DOHH2 (cell line): ENCODE results near the gene BCL3.

Experiments
- H3F3A ChIP-seq: fragments of 200-600 bp; sonication (generic), shearing (Covaris generic); 2 replicates; pipeline ENCODE4 v1.6.0; 2016; ENCODE audit warnings: antibody characterized with exemption, mild to moderate bottlenecking; ENCODE audit not compliant: control insufficient read depth, insufficient read depth
- H3K27ac ChIP-seq: fragments of 200-600 bp; sonication (generic); 2 replicates; pipeline ENCODE4 v1.5.1; 2014; ENCODE audit warnings: low read depth, mild to moderate bottlenecking, low read length, moderate library complexity
- H3K27me3 ChIP-seq: fragments of 200-600 bp; sonication (generic); 2 replicates; pipeline ENCODE4 v1.6.1; 2014; ENCODE audit warnings: mild to moderate bottlenecking, low read length, mixed read lengths; ENCODE audit not compliant: control insufficient read depth
- H3K36me3 ChIP-seq: fragments of 200-600 bp; sonication (generic); 2 replicates; pipeline ENCODE4 v1.6.1; 2014; ENCODE audit warnings: mild to moderate bottlenecking, low read length, moderate library complexity, mixed read lengths; ENCODE audit not compliant: control insufficient read depth
- H3K4me1 ChIP-seq: fragments of 200-600 bp; sonication (generic); 2 replicates; pipeline ENCODE4 v1.6.1; 2014; ENCODE audit warnings: mild to moderate bottlenecking, low read length, mixed read lengths; ENCODE audit not compliant: control insufficient read depth
- H3K4me2 ChIP-seq: fragments of 200-600 bp; sonication (generic); 2 replicates; pipeline ENCODE4 v1.6.0; 2014; ENCODE audit warnings: mild to moderate bottlenecking, low read length, moderate library complexity
- H3K4me3 ChIP-seq: fragments of 200-600 bp; sonication (generic); 2 replicates; pipeline ENCODE4 v1.5.1; 2014; ENCODE audit warnings: mild to moderate bottlenecking, low read length, mixed read lengths
- H3K79me2 ChIP-seq: fragments of 200-600 bp; sonication (generic); 2 replicates; pipeline ENCODE4 v1.6.1; 2014; ENCODE audit warnings: mild to moderate bottlenecking, low read length, mixed read lengths; ENCODE audit not compliant: control insufficient read depth
- H3K9me2 ChIP-seq: fragments of 200-600 bp; sonication (generic); replicated peaks from 2 replicates; pipeline ENCODE4 v1.6.1; 2014; ENCODE audit warnings: mild to moderate bottlenecking, low read length, mixed read lengths; ENCODE audit not compliant: control insufficient read depth
- H3K9me3 ChIP-seq: fragments of 200-600 bp; sonication (generic); 2 replicates; pipeline ENCODE4 v1.6.1; 2014; ENCODE audit warnings: antibody characterized with exemption, low read length, mixed read lengths; ENCODE audit not compliant: control insufficient read depth, insufficient read depth
- H4K20me1 ChIP-seq: fragments of 200-600 bp; sonication (generic); 2 replicates; pipeline ENCODE4 v1.6.0; 2014; ENCODE audit warnings: low read depth, mild to moderate bottlenecking, antibody characterized with exemption, low read length, moderate library complexity; ENCODE audit not compliant: control insufficient read depth, insufficient read depth
- EZH2phosphoT487 ChIP-seq: fragments of 200-600 bp; sonication (generic); IDR thresholded peaks from 2 replicates; pipeline ENCODE4 v1.6.1; 2017; ENCODE audit warnings: borderline replicate concordance, mild to moderate bottlenecking, antibody characterized with exemption, low read length, moderate library complexity, mixed read lengths
- TF ChIP-seq, protein P1 (sequence below): fragments of 200-600 bp; sonication (generic); IDR thresholded peaks from one replicate; pipeline ENCODE4 v1.5.1; 2014; ENCODE audit warnings: antibody characterized with exemption, mild to moderate bottlenecking, low read depth, low read length; ENCODE audit not compliant: poor library complexity, severe bottlenecking

The BCL3 gene

DNA sequence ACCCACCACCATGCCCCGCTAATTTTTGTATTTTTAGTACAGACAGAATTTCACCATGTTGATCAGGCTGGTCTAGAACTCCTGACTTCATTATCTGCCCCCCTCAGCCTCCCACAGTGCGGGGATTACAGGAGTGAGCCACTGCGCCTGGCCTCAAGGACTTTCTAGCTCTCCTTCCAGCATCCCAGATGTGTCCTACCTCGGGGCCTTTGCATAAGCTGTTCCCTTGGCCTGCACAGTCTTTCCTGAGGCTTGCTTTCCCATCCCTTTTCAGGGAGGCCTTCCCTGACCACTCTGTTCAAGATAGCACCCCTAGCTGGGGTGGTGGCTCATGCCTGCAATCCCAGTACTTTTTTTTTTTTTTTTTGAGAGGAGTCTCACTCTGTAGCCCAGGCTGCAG, 46.1 kb downstream of the BCL3 start:
- H3K4me3 ChIP-seq: no peak overlapping the region
- H3K36me3 ChIP-seq: no peaks in the 10 kb centered on the region
- H3K9me3 ChIP-seq: no peaks in the 10 kb centered on the region
- no peak overlapping the region for H3K4me2 ChIP-seq
- no peaks in the 10 kb centered on the region for H4K20me1 ChIP-seq
- no peaks in the 10 kb centered on the region for H3F3A ChIP-seq
- no peak overlapping the region for H3K27ac ChIP-seq
- H3K4me1 ChIP-seq: no peaks in the 10 kb centered on the region
- H3K27me3 ChIP-seq: peaks cover 15% of the 10 kb centered on the region; the same call in 1 of the 2 replicates
- H3K9me2 ChIP-seq: no peaks in the 10 kb centered on the region
- TF ChIP-seq, protein P1, sequence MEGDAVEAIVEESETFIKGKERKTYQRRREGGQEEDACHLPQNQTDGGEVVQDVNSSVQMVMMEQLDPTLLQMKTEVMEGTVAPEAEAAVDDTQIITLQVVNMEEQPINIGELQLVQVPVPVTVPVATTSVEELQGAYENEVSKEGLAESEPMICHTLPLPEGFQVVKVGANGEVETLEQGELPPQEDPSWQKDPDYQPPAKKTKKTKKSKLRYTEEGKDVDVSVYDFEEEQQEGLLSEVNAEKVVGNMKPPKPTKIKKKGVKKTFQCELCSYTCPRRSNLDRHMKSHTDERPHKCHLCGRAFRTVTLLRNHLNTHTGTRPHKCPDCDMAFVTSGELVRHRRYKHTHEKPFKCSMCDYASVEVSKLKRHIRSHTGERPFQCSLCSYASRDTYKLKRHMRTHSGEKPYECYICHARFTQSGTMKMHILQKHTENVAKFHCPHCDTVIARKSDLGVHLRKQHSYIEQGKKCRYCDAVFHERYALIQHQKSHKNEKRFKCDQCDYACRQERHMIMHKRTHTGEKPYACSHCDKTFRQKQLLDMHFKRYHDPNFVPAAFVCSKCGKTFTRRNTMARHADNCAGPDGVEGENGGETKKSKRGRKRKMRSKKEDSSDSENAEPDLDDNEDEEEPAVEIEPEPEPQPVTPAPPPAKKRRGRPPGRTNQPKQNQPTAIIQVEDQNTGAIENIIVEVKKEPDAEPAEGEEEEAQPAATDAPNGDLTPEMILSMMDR: no peak
- no peak for TF ChIP-seq EZH2phosphoT487
- no peaks in the 10 kb centered on the region for H3K79me2 ChIP-seq

DNA sequence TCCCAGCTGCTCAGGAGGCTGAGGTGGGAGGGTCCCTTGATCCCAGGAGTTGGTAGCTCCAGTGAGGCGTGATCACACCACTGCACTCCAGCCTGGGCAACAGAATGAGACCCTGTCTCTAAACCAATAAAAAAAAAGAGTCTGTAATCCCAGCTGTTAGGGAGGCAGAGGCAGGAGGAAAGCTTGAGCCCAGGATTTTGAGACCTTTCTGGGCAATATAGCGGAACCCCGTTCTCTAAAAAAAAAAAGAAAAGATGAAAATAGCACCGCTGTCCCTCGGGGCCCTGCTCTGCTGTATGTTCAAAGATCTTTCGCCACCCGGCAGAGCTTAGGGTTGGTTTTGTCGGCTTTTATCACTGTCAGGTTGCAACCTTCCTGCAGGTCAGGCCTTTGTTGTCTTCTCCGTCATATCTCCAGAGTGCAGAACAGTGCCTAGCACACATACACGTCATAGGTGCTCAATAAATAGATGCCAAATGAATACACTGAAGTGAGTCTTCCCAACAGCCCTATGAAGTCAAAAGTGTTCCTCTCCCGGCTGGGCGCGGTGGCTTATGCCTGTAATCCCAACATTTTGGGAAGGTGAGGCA, 47.0 kb downstream of the BCL3 start:
- TF ChIP-seq, protein P1: no peak
- no peak for TF ChIP-seq EZH2phosphoT487
- no peaks in the 10 kb centered on the region for H3F3A ChIP-seq
- no peaks in the 10 kb centered on the region for H3K36me3 ChIP-seq
- no peak overlapping the region for H3K4me2 ChIP-seq
- no peaks in the 10 kb centered on the region for H3K9me2 ChIP-seq
- H3K27ac ChIP-seq: no peak overlapping the region
- no peaks in the 10 kb centered on the region for H4K20me1 ChIP-seq
- H3K4me1 ChIP-seq: no peaks in the 10 kb centered on the region
- no peak overlapping the region for H3K4me3 ChIP-seq
- H3K9me3 ChIP-seq: no peaks in the 10 kb centered on the region
- H3K79me2 ChIP-seq: no peaks in the 10 kb centered on the region
- peaks cover 15% of the 10 kb centered on the region; the same call in 1 of the 2 replicates for H3K27me3 ChIP-seq

DNA sequence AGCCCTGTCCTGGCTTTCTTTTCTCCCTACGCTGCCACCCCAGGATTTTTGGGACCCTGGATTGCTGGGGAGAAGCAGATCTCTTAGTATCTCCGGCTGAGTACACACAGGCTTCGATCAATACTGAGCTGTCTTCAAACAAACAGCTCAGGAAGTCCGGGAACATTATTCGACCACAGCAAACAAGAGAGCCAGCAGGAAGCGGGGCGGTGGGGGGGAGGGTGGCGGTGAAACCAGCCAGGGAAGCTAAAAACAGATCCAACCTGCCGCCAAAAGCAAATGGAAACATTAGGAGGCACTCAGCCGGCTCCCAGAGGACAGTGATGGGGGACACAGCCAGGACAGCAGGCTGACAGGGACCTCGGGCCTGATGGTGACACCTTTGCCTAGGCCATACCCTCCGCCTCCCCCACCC, 48.2 kb downstream of the BCL3 start:
- Histone ChIP-seq H3K36me3 (no peaks in the 10 kb centered on the region), H3K9me3 (no peaks in the 10 kb centered on the region), H3K79me2 (no peaks in the 10 kb centered on the region), H3K4me1 (no peaks in the 10 kb centered on the region), H4K20me1 (no peaks in the 10 kb centered on the region), H3F3A (no peaks in the 10 kb centered on the region), H3K4me2 (no peak overlapping the region), H3K27ac (no peak overlapping the region), H3K4me3 (no peak overlapping the region), H3K27me3 (peaks cover 15% of the 10 kb centered on the region; the same call in 1 of the 2 replicates), H3K9me2 (no peaks in the 10 kb centered on the region)
- no peak for TF ChIP-seq EZH2phosphoT487
- TF ChIP-seq, protein P1: no peak
